Lower lobe of right lung (tissue), 2 donors: ENCODE measurements around the gene LRRC1. TPM values are rescaled to one million over a fixed set of nuclear protein-coding genes. Genes with fewer than 3 reads are reported as not detected.

ENCODE experiments used
- ATAC-seq, 2 donors: fragments of 200-7000 bp; cut with Tn5 transposase; one replicate each; pipeline ENCODE4 v1.9.1; 2020 to 2022; ENCODE audit warnings: mild to moderate bottlenecking in 2 of 2, moderate library complexity in 2 of 2
- DNase-seq: peaks from one replicate; pipeline ENCODE4 v3.0.0-alpha.2; 2020
- H3K27ac ChIP-seq: fragments of 200-600 bp; one replicate; pipeline ENCODE4 v1.8.0; 2022
- H3K27me3 ChIP-seq: fragments of 200-600 bp; one replicate; pipeline ENCODE4 v1.8.0; 2022; ENCODE audit warnings: low read depth
- H3K36me3 ChIP-seq: fragments of 200-600 bp; one replicate; pipeline ENCODE4 v1.8.0; 2022; ENCODE audit warnings: mild to moderate bottlenecking
- H3K4me1 ChIP-seq: fragments of 200-600 bp; one replicate; pipeline ENCODE4 v1.8.0; 2022
- H3K4me3 ChIP-seq: fragments of 200-600 bp; one replicate; pipeline ENCODE4 v1.8.0; 2022; ENCODE audit warnings: mild to moderate bottlenecking
- H3K9me3 ChIP-seq: fragments of 200-600 bp; one replicate; pipeline ENCODE4 v1.8.0; 2022
- CTCF ChIP-seq: fragments of 200-600 bp; IDR thresholded peaks from one replicate; pipeline ENCODE4 v1.8.0; 2022; ENCODE audit warnings: antibody characterized with exemption, mild to moderate bottlenecking
- intact Hi-C: fragments of 100-400 bp; cut with DNase I; formaldehyde crosslinking; loops from one replicate; pipeline ENCODE4 v1.11.0; 2022
- total RNA-seq: library from RNA; stranded (reverse); fragmentation: NEBNext Ultra II Directional; extraction: Animal tissue kit (Norgen Biotek cat#: 25700); gene quantifications from one replicate; pipeline ENCODE4 v1.2.1, GENCODE V29; 2021
- donor health status: DM: no; HTN: yes; CAD: no; lungs with severe emphysema.

The LRRC1 gene
- total RNA-seq, 1 donor from 2014 or later, result 13.4 TPM

GRCh38 chr6:53903357-53903756, 108.6 kb downstream of the LRRC1 start:
- no peak for TF ChIP-seq CTCF
- peaks cover 10% of the 10 kb centered on the region for H3K36me3 ChIP-seq
- H3K9me3 ChIP-seq, result no peaks in the 10 kb centered on the region
- H3K4me1 ChIP-seq, result no peaks in the 10 kb centered on the region
- intact Hi-C loops, result no loop called here
- ATAC-seq (no peak), DNase-seq (no peak)
- H3K27me3 ChIP-seq, result no peaks in the 10 kb centered on the region
- no peak overlapping the region for H3K4me3 ChIP-seq
- H3K27ac ChIP-seq, result no peak overlapping the region

- DNase-seq, result no peak
- H3K36me3 ChIP-seq, result peaks cover 6% of the 10 kb centered on the region
- TF ChIP-seq CTCF, result no peak
- ATAC-seq, result no peak
- no peaks in the 10 kb centered on the region for H3K27me3 ChIP-seq
- intact Hi-C loops, result no loop called here
- no peak overlapping the region for H3K27ac ChIP-seq
- no peaks in the 10 kb centered on the region for H3K9me3 ChIP-seq
- H3K4me1 ChIP-seq, result no peaks in the 10 kb centered on the region
- no peak overlapping the region for H3K4me3 ChIP-seq
Measured at GRCh38 chr6:53906103-53906502, 111.3 kb downstream of the LRRC1 start.

- no peaks in the 10 kb centered on the region for H3K9me3 ChIP-seq
- H3K27ac ChIP-seq, result no peak overlapping the region
- peaks cover 6% of the 10 kb centered on the region for H3K36me3 ChIP-seq
- DNase-seq (no peak), ATAC-seq (no peak)
- TF ChIP-seq CTCF, result no peak
- no peak overlapping the region for H3K4me3 ChIP-seq
- no peaks in the 10 kb centered on the region for H3K4me1 ChIP-seq
- H3K27me3 ChIP-seq, result no peaks in the 10 kb centered on the region
- intact Hi-C loops, result no loop called here
Measured at GRCh38 chr6:53906842-53907241, 112.0 kb downstream of the LRRC1 start.

- intact Hi-C loops, result no loop called here
- peak in 1 of 2 donors; percentile 48 for ATAC-seq
- H3K27me3 ChIP-seq, result no peaks in the 10 kb centered on the region
- no peak for DNase-seq
- no peak overlapping the region for H3K4me3 ChIP-seq
- peaks cover 9% of the 10 kb centered on the region for H3K36me3 ChIP-seq
- H3K27ac ChIP-seq, result no peak overlapping the region
- H3K4me1 ChIP-seq, result no peaks in the 10 kb centered on the region
- TF ChIP-seq CTCF, result no peak
- H3K9me3 ChIP-seq, result no peaks in the 10 kb centered on the region
Measured at GRCh38 chr6:53910834-53911233, 116.0 kb downstream of the LRRC1 start.

GRCh38 chr6:53912661-53913060, 117.9 kb downstream of the LRRC1 start:
- TF ChIP-seq CTCF, result no peak
- Histone ChIP-seq H3K4me1 (no peaks in the 10 kb centered on the region), H3K27ac (no peak overlapping the region), H3K4me3 (no peak overlapping the region), H3K27me3 (no peaks in the 10 kb centered on the region), H3K9me3 (no peaks in the 10 kb centered on the region), H3K36me3 (peaks cover 9% of the 10 kb centered on the region)
- DNase-seq (no peak), ATAC-seq (no peak)
- intact Hi-C loops, result no loop called here

GRCh38 chr6:53913286-53913685, 118.5 kb downstream of the LRRC1 start:
- H3K27me3 ChIP-seq, result no peaks in the 10 kb centered on the region
- H3K27ac ChIP-seq, result no peak overlapping the region
- peaks cover 9% of the 10 kb centered on the region for H3K36me3 ChIP-seq
- no peak for ATAC-seq
- no peaks in the 10 kb centered on the region for H3K4me1 ChIP-seq
- DNase-seq, result no peak
- intact Hi-C loops, result no loop called here
- no peak overlapping the region for H3K4me3 ChIP-seq
- no peaks in the 10 kb centered on the region for H3K9me3 ChIP-seq
- no peak for TF ChIP-seq CTCF
